Tibial artery (tissue), 4 donors: ENCODE measurements around the gene RASAL2.

Experiments used
- DNase-seq, 2 donors: peaks; one replicate each; pipeline ENCODE4 v3.0.0-alpha.2; 2019
- H3K27ac ChIP-seq, 2 donors: fragments of 200-600 bp; sonication (generic) in 1 of 2; 1 replicate in 1 of 2; 2 replicates in 1 of 2; pipeline ENCODE4 v1.5.1; 2018 to 2019; ENCODE audit warnings: mild to moderate bottlenecking in 1 of 2
- H3K27me3 ChIP-seq, 2 donors: fragments of 200-600 bp; sonication (generic) in 1 of 2; one replicate each; pipeline versions ENCODE4 v1.5.1 to v1.6.0; 2016 to 2019
- H3K36me3 ChIP-seq, 3 donors: fragments of 200-600 bp; sonication (generic) in 2 of 3; one replicate each; pipeline ENCODE4 v1.5.1; 2016 to 2019; ENCODE audit warnings: mild to moderate bottlenecking in 2 of 3
- H3K4me1 ChIP-seq, 4 donors: fragments of 200-600 bp; sonication (generic) in 2 of 4; 1 replicate in 3 of 4; 2 replicates in 1 of 4; pipeline ENCODE4 v1.5.1; 2016 to 2019
- H3K4me3 ChIP-seq, 2 donors: fragments of 200-600 bp; sonication (generic) in 1 of 2; 1 replicate in 1 of 2; 2 replicates in 1 of 2; pipeline ENCODE4 v1.5.1; 2018 to 2019; ENCODE audit warnings: mild to moderate bottlenecking in 2 of 2
- H3K9me3 ChIP-seq, 3 donors: fragments of 200-600 bp; sonication (generic) in 1 of 3; one replicate each; pipeline ENCODE4 v1.5.1; 2016 to 2019
- CTCF ChIP-seq, 2 experiments: fragments of 200-600 bp in 1 of 2; fragments of 450-650 bp in 1 of 2; IDR thresholded peaks; one replicate each; pipeline ENCODE4 v1.5.1; 2017 to 2019; ENCODE audit warnings: antibody characterized with exemption in 2 of 2, mild to moderate bottlenecking in 1 of 2, moderate library complexity in 1 of 2
- intact Hi-C: fragments of 100-400 bp; cut with DNase I; formaldehyde crosslinking; loops from one replicate; pipeline ENCODE4 v1.15.0; 2023; ENCODE audit warnings: low total_unique reads

The RASAL2 gene

DNA sequence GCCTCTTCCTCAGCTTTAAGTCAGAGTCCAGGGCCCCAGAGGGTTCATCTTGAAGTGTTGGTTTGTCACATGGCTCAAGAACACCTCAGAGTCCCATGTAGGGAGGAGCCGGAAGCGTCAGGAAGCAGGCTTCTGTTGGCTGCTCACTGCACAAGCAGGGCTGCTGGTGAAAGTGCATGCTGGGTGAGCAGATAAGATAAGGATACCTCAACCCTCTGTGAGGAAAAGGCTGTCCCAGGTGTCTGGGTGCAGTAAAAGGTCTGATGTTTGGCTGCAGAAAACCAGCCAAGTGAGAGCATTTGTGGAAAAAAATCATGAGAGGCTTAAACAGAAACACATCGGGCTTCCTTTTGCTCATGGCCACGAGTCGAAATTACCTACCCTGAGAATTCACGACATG, 412.8 kb downstream of the RASAL2 start:
- intact Hi-C loops: loop anchor here (10.0 kb wide), 1 partner anchor 472 kb away; no protein-coding TSS in a partner anchor
- H3K9me3 ChIP-seq: no peaks in the 10 kb centered on the region
- no peak for TF ChIP-seq CTCF (IDR thresholded peaks at IDR 0.05)
- H3K27me3 ChIP-seq: peaks cover 0 to 3% of the 10 kb centered on the region in 2 donors
- H3K4me3 ChIP-seq: no peak overlapping the region
- no peaks in the 10 kb centered on the region for H3K36me3 ChIP-seq
- DNase-seq: peak in 1 of 2 donors; percentile 20
- H3K27ac ChIP-seq: no peak overlapping the region
- H3K4me1 ChIP-seq: no peaks in the 10 kb centered on the region

DNA sequence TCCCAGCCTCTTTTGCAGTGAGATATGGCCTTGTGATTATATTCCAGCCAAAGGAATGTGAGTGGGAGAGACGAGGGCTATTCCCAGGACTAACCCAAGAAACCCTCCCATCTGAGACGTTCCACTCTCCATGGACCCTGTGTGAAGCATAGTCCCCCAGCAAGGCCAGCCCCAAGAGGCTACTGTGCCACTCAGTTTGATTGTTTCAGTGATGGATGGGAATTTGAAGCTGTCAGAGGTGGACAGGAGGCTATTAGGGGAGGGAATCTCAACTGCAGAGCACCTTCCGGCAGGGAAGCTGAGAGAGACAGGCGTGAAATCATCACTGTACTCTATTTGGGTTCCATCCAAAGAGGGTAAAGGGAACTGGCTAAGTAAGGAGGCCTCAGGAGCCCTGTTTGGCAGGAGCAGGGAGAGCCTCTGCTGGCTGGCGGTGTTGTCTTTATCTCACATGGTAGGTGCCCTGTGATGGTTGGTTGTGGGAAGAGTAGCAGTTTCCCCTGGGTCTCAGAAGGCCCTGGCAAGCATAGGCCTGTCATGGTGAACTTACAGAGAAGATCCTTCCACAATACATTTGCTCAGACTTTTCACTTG, 415.6 kb downstream of the RASAL2 start:
- Histone ChIP-seq H3K27me3 (no peaks in the 10 kb centered on the region), H3K27ac (no peak overlapping the region), H3K9me3 (no peaks in the 10 kb centered on the region), H3K36me3 (no peaks in the 10 kb centered on the region), H3K4me1 (no peaks in the 10 kb centered on the region), H3K4me3 (no peak overlapping the region)
- no peak for DNase-seq
- no peak for TF ChIP-seq CTCF (IDR thresholded peaks at IDR 0.05)
- intact Hi-C loops: loop anchor here (10.0 kb wide), 1 partner anchor 475 kb away; no protein-coding TSS in a partner anchor

GRCh38 chr1:178510155-178510554, 416.3 kb downstream of the RASAL2 start:
- H3K9me3 ChIP-seq: no peaks in the 10 kb centered on the region
- no peak overlapping the region for H3K27ac ChIP-seq
- H3K4me1 ChIP-seq: no peaks in the 10 kb centered on the region
- intact Hi-C loops: no loop called here
- H3K4me3 ChIP-seq: no peak overlapping the region
- no peak for TF ChIP-seq CTCF (IDR thresholded peaks at IDR 0.05)
- no peak for DNase-seq
- no peaks in the 10 kb centered on the region for H3K36me3 ChIP-seq
- H3K27me3 ChIP-seq: no peaks in the 10 kb centered on the region

GRCh38 chr1:178512566-178513277, 418.8 kb downstream of the RASAL2 start, which contains the start of gene TEX35:
Gene TEX35, plus strand, starts transcription at chr1:178513109. Its CDS starts 80 bp downstream, at chr1:178513189.
- no peak within 1 kb of the TSS for H3K27ac ChIP-seq
- H3K9me3 ChIP-seq: no peaks in the 10 kb centered on the region
- TF ChIP-seq CTCF (IDR thresholded peaks at IDR 0.05): no peak
- no peak within 1 kb of the TSS for H3K4me3 ChIP-seq
- no peak for DNase-seq
- H3K27me3 ChIP-seq: no peaks in the 10 kb centered on the region
- H3K4me1 ChIP-seq: no peaks in the 10 kb centered on the region
- H3K36me3 ChIP-seq: no peaks in the 10 kb centered on the region
- intact Hi-C loops: no loop called here

DNA sequence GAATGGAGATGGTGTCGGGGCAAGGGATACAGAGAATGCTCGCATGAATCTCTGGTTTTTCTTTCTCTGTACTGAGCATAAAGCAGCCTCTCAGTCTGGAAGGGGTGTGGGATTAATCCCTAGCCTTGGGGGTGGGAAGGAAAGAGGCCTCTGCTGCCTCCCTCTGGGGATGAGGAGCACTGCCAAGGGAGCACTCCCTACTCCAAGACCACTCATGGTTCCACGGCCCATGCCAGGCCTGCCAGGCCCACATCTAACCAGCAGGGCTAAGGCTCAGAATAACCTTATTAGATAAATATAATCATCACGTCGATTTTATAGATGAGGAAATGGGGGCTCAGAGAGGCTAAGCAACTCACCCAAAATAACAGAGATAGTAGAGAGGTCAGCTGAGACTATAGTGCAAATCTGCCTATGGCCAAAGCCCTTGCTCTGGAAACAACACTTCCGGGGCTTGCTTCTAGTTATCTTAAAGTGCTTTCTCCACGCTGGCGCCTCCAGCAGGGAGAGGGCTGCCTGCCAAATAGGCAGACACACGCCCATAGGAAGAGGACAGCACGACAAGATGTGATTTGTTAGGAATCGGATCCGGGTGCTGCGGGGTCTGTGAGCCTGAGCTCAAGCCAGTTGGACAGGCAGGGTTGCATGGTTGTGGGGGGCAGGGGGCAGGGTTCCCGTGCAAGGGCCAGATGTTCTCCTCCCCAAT, 419.5 kb downstream of the RASAL2 start:
- intact Hi-C loops: no loop called here
- no peak overlapping the region for H3K27ac ChIP-seq
- no peaks in the 10 kb centered on the region for H3K27me3 ChIP-seq
- no peaks in the 10 kb centered on the region for H3K36me3 ChIP-seq
- H3K4me3 ChIP-seq: no peak overlapping the region
- DNase-seq: no peak
- no peak for TF ChIP-seq CTCF (IDR thresholded peaks at IDR 0.05)
- H3K4me1 ChIP-seq: no peaks in the 10 kb centered on the region
- H3K9me3 ChIP-seq: no peaks in the 10 kb centered on the region
